Left ventricle myocardium inferior (tissue), 1 donor: ENCODE results near the gene GPC6. TPM values are rescaled to one million over a fixed set of nuclear protein-coding genes. Genes with fewer than 3 reads are reported as not detected.

Experiments
- DNase-seq: peaks from one replicate; pipeline ENCODE4 v3.0.0-alpha.2; 2020
- H3K27ac ChIP-seq: fragments of 200-600 bp; replicated peaks from 2 replicates; pipeline ENCODE4 v1.8.0; 2021
- H3K27me3 ChIP-seq: fragments of 200-600 bp; 2 replicates; pipeline ENCODE4 v1.8.0; 2021; ENCODE audit warnings: low read depth
- H3K36me3 ChIP-seq: fragments of 200-600 bp; 2 replicates; pipeline ENCODE4 v1.8.0; 2021
- H3K4me1 ChIP-seq: fragments of 200-600 bp; 2 replicates; pipeline ENCODE4 v1.8.0; 2021
- H3K4me3 ChIP-seq: fragments of 200-600 bp; 2 replicates; pipeline ENCODE4 v1.8.0; 2021; ENCODE audit warnings: mild to moderate bottlenecking, moderate library complexity
- H3K9me3 ChIP-seq: fragments of 200-600 bp; replicated peaks from 2 replicates; pipeline ENCODE4 v1.8.0; 2021
- CTCF ChIP-seq: fragments of 200-600 bp; IDR thresholded peaks from 2 replicates; pipeline ENCODE4 v1.8.0; 2021; ENCODE audit warnings: antibody characterized with exemption, mild to moderate bottlenecking, borderline replicate concordance
- intact Hi-C: fragments of 100-400 bp; cut with micrococcal nuclease; formaldehyde crosslinking; loops from one replicate; pipeline ENCODE4 v1.11.0; 2022
- total RNA-seq: library from RNA; stranded (reverse); fragmentation: NEBNext Ultra II Directional; extraction: Animal tissue kit (Norgen Biotek cat#: 25700); gene quantifications from one replicate; pipeline ENCODE4 v1.2.1, GENCODE V29; 2021
- donor health status: DM: no; HTN: yes; CAD: no; lungs with severe emphysema.

The GPC6 gene
- total RNA-seq, 1 donor from 2014 or later, result 1.8 TPM

- Histone ChIP-seq H3K4me1 (peaks cover 27% of the 10 kb centered on the region), H3K27ac (peak overlapping the region; percentile 23), H3K4me3 (no peak overlapping the region), H3K27me3 (no peaks in the 10 kb centered on the region), H3K36me3 (no peaks in the 10 kb centered on the region), H3K9me3 (no peaks in the 10 kb centered on the region)
- no peak for TF ChIP-seq CTCF
- DNase-seq, result no peak
- intact Hi-C loops, result no loop called here
These were observed 1082.2 kb downstream of the GPC6 start for GRCh38 chr13:94308832-94309231.

GRCh38 chr13:94309576-94309975 is 1083.0 kb downstream of the GPC6 start:
- intact Hi-C loops, result no loop called here
- no peak for TF ChIP-seq CTCF

DNA sequence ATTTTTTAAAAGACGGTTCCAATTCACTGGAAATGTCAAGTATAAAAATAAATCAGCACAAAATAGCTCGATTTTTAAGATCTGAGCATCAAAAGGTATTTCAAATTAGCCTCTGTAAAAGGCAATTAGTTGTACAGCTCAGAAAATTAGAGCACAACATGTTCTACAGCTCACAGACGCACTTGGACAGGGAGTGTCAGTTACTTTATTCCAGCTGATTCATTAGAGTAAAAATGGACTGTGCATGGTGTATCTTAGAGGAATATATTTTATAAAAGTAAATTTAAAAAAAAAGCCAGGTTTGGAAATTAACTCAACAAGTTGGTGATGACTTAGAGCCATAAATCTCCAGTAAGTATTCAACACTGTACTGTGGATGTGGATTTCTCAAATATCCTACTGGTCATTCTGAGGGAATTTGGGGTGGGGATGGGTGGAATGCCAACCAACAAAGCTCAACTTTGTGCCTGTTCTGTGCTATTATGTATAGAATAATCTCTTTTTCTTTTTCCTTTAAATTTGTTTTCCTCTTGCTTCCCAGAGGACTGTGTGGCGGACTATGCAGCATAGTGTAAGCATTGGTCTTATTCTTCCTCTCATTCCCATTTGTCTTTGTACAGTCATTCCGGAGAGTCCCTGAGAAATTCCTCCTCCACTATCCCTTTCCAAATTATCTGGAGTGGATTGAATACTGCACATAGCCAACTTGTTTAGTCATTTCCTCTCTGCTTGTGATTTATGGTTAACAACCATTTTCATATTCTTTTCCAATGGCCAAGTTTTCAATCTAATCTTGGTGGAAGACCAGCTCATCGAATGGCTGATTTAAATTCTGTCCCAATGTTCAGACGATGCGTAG is 1083.6 kb downstream of the GPC6 start:
- Histone ChIP-seq H3K4me1 (peaks cover 21% of the 10 kb centered on the region), H3K36me3 (no peaks in the 10 kb centered on the region), H3K4me3 (no peak overlapping the region), H3K9me3 (no peaks in the 10 kb centered on the region), H3K27ac (peak overlapping the region; percentile 23), H3K27me3 (no peaks in the 10 kb centered on the region)
- intact Hi-C loops, result no loop called here
- DNase-seq, result no peak
- TF ChIP-seq CTCF, result no peak

More at GRCh38 chr13:94309576-94309975, 1083.0 kb downstream of the GPC6 start:
- Histone ChIP-seq H3K4me3 (no peak overlapping the region), H3K36me3 (no peaks in the 10 kb centered on the region), H3K9me3 (no peaks in the 10 kb centered on the region), H3K27ac (peak overlapping the region; percentile 23), H3K27me3 (no peaks in the 10 kb centered on the region), H3K4me1 (peaks cover 27% of the 10 kb centered on the region)
- DNase-seq, result no peak

- intact Hi-C loops, result no loop called here
These were observed 1085.3 kb downstream of the GPC6 start for GRCh38 chr13:94311893-94312292.

More at GRCh38 chr13:94311893-94312292, 1085.3 kb downstream of the GPC6 start:
- no peaks in the 10 kb centered on the region for H3K36me3 ChIP-seq
- H3K4me3 ChIP-seq, result no peak overlapping the region
- no peaks in the 10 kb centered on the region for H3K27me3 ChIP-seq
- peak overlapping the region; percentile 51 for H3K27ac ChIP-seq
- TF ChIP-seq CTCF, result no peak
- H3K9me3 ChIP-seq, result no peaks in the 10 kb centered on the region
- peaks cover 21% of the 10 kb centered on the region for H3K4me1 ChIP-seq
- no peak for DNase-seq
